ENCODE results near the gene ZNF562. TPM values are rescaled to one million over a fixed set of nuclear protein-coding genes. Genes with fewer than 3 reads are reported as not detected.

Gene ZNF562
- total RNA-seq, 1 experiment from 2014 or later: 18.4 TPM

- TF ChIP-seq E2F5 (CRISPR knock-in tag; IDR thresholded peaks at IDR 0.05): no peak
- TF ChIP-seq ZMAT4 (CRISPR knock-in tag; IDR thresholded peaks at IDR 0.05): no peak
- no peak for TF ChIP-seq RORB (CRISPR knock-in tag; IDR thresholded peaks at IDR 0.05)
- TF ChIP-seq ZNF263 (CRISPR knock-in tag; IDR thresholded peaks at IDR 0.05; ENCODE audit: low read depth): no peak
- no peak for TF ChIP-seq ELF4 (CRISPR knock-in tag; IDR thresholded peaks at IDR 0.05; ENCODE audit: low read depth)
- TF ChIP-seq SOX15 (CRISPR knock-in tag; IDR thresholded peaks at IDR 0.05): no peak
- TF ChIP-seq CREM (CRISPR knock-in tag; IDR thresholded peaks at IDR 0.05): peak; percentile 92
- TF ChIP-seq ZNF396 (CRISPR knock-in tag; IDR thresholded peaks at IDR 0.05; ENCODE audit: borderline replicate concordance): no peak
- TF ChIP-seq NR2C2 (CRISPR knock-in tag; IDR thresholded peaks at IDR 0.05): no peak
- TF ChIP-seq PREB (CRISPR knock-in tag; IDR thresholded peaks at IDR 0.05; ENCODE audit: borderline replicate concordance): no peak
- no peak for TF ChIP-seq ZNF425 (CRISPR knock-in tag; conservative IDR thresholded peaks at IDR 0.05)
Measured at GRCh38 chr19:9674663-9675357, at the start of gene ZNF562 (continued).

- DNase-seq (ENCODE audit: low spot score) (no peak), ATAC-seq (no peak)
- Mint-ChIP-seq H3K36me3 (peaks cover 15% of the 10 kb centered on the region), H3K27me3 (ENCODE audit: low read depth) (peaks cover 6% of the 10 kb centered on the region; the same call in 1 of the 2 replicates), H3K9me3 (peaks cover 32% of the 10 kb centered on the region), H3K4me3 (no peak overlapping the region), H3K4me1 (peaks cover 30% of the 10 kb centered on the region), H3K27ac (no peak overlapping the region)
- POLR2A ChIA-PET: no interaction called here
- CTCF ChIA-PET: interaction anchor here (1.1 kb wide), 1 partner anchor 1030 kb away, joined by 4 read pairs; no protein-coding TSS in a partner anchor
- TF ChIP-seq ZBTB43 (CRISPR knock-in tag; IDR thresholded peaks at IDR 0.05) (no peak), IRF2 (CRISPR knock-in tag; IDR thresholded peaks at IDR 0.05; ENCODE audit: borderline replicate concordance, low read depth) (no peak)
Measured at GRCh38 chr19:9724157-9724556, 49.3 kb upstream of the ZNF562 start.

- H3K9me3 Mint-ChIP-seq: peaks cover 42% of the 10 kb centered on the region
- H3K4me1 Mint-ChIP-seq: peaks cover 30% of the 10 kb centered on the region
- POLR2A ChIA-PET: no interaction called here
- H3K27me3 Mint-ChIP-seq (ENCODE audit: low read depth): peaks cover 6% of the 10 kb centered on the region; the same call in 1 of the 2 replicates
- peaks cover 18% of the 10 kb centered on the region for H3K36me3 Mint-ChIP-seq
- DNase-seq (ENCODE audit: low spot score) (no peak), ATAC-seq (peak; percentile 57)
- H3K27ac Mint-ChIP-seq: peak overlapping the region; percentile 59; the same call in 1 of the 2 replicates
- CTCF ChIA-PET: interaction anchor here (1.2 to 1.3 kb wide), 2 partner anchors 47 to 77 kb away, joined by 3 read pairs; partner anchors contain the start of gene ZNF846
- H3K4me3 Mint-ChIP-seq: no peak overlapping the region
- no peak for TF ChIP-seq CDX4 (CRISPR knock-in tag; IDR thresholded peaks at IDR 0.05; ENCODE audit: borderline replicate concordance)
- no peak for TF ChIP-seq HMGXB4 (CRISPR knock-in tag; IDR thresholded peaks at IDR 0.05)
- TF ChIP-seq CTCF (IDR thresholded peaks at IDR 0.05): no peak
- no peak for TF ChIP-seq USF2 (CRISPR knock-in tag; IDR thresholded peaks at IDR 0.05)
- TF ChIP-seq ETV6 (CRISPR knock-in tag; IDR thresholded peaks at IDR 0.05): no peak
- TF ChIP-seq ESRRA (CRISPR knock-in tag; IDR thresholded peaks at IDR 0.05; ENCODE audit: borderline replicate concordance): no peak
- TF ChIP-seq PREB (CRISPR knock-in tag; IDR thresholded peaks at IDR 0.05; ENCODE audit: borderline replicate concordance): no peak
Measured at GRCh38 chr19:9721861-9722260, 47.0 kb upstream of the ZNF562 start.
